Smooth muscle cell (in vitro differentiated cells): ENCODE measurements around the gene NCBP3. TPM values are rescaled to one million over a fixed set of nuclear protein-coding genes. Genes with fewer than 3 reads are reported as not detected.

Source experiments
- DNase-seq: peaks from one replicate; lab custom pipeline; 2025; ENCODE audit not compliant: unreplicated experiment; lab: John Stamatoyannopoulos, UW
- H2AFZ ChIP-seq: fragments of 200-600 bp; sonication (generic); 2 replicates; pipeline ENCODE4 v1.6.0; 2016; ENCODE audit warnings: antibody characterized with exemption, low read depth, mild to moderate bottlenecking
- H3F3A ChIP-seq: fragments of 200-600 bp; sonication (generic); 2 replicates; pipeline ENCODE4 v1.6.0; 2017; ENCODE audit warnings: antibody characterized with exemption, low read depth
- H3K27ac ChIP-seq: fragments of 200-600 bp; sonication (generic); 2 replicates; pipeline ENCODE4 v1.5.1; 2016; ENCODE audit warnings: low read depth, mild to moderate bottlenecking
- H3K27me3 ChIP-seq: fragments of 200-600 bp; sonication (generic); 2 replicates; pipeline ENCODE4 v1.6.1; 2016; ENCODE audit warnings: low read depth, mild to moderate bottlenecking
- H3K36me3 ChIP-seq: fragments of 200-600 bp; sonication (generic); 2 replicates; pipeline ENCODE4 v1.5.1; 2016; ENCODE audit warnings: low read depth
- H3K4me1 ChIP-seq: fragments of 200-600 bp; sonication (generic); 2 replicates; pipeline ENCODE4 v1.5.1; 2016; ENCODE audit warnings: low read depth
- H3K4me2 ChIP-seq: fragments of 200-600 bp; sonication (generic); 2 replicates; pipeline ENCODE4 v1.6.0; 2016; ENCODE audit warnings: mild to moderate bottlenecking
- H3K4me3 ChIP-seq: fragments of 200-600 bp; sonication (generic); 2 replicates; pipeline ENCODE4 v1.5.1; 2016; ENCODE audit warnings: mild to moderate bottlenecking
- H3K79me2 ChIP-seq: fragments of 200-600 bp; sonication (generic); 2 replicates; pipeline ENCODE4 v1.6.0; 2016; ENCODE audit warnings: low read depth, mild to moderate bottlenecking
- H3K9ac ChIP-seq: fragments of 200-600 bp; sonication (generic); 2 replicates; pipeline ENCODE4 v1.6.0; 2016; ENCODE audit warnings: low read depth
- H3K9me3 ChIP-seq: fragments of 200-600 bp; sonication (generic); replicated peaks from 2 replicates; pipeline ENCODE4 v1.5.1; 2016; ENCODE audit warnings: low read depth
- H4K20me1 ChIP-seq: fragments of 200-600 bp; sonication (generic); 2 replicates; pipeline ENCODE4 v1.6.0; 2016; ENCODE audit warnings: low read depth
- WGBS: methylation state at CpG from one replicate; pipeline ENCODE4 v1.1.7; 2016; ENCODE audit warnings: low lambda C conversion rate; 5-methylcytosine and 5-hydroxymethylcytosine counted together
- polyA plus RNA-seq: library from polyadenylated mRNA; unstranded; fragments of >200 nt; fragmentation: Nextera tagmentation; extraction: Ambion mirVana; gene quantifications from 2 replicates; pipeline ENCODE4 v1.2.1, GENCODE V29; 2016
- total RNA-seq: library from RNA; depleted of rRNA; stranded (reverse); fragments of >200 nt; gene quantifications from 2 replicates; pipeline ENCODE4 v1.2.3, GENCODE V29; 2014
- TF ChIP-seq, protein P1 (sequence below): fragments of 200-600 bp; sonication (generic); IDR thresholded peaks from 2 replicates; pipeline ENCODE4 v1.5.1; 2017; ENCODE audit warnings: borderline replicate concordance, mild to moderate bottlenecking, antibody characterized with exemption; ENCODE audit not compliant: insufficient read depth, poor library complexity, severe bottlenecking

The NCBP3 gene
- total and polyA plus RNA-seq, 2 experiments from 2014 or later, result 28.3 to 30.7 TPM

DNA sequence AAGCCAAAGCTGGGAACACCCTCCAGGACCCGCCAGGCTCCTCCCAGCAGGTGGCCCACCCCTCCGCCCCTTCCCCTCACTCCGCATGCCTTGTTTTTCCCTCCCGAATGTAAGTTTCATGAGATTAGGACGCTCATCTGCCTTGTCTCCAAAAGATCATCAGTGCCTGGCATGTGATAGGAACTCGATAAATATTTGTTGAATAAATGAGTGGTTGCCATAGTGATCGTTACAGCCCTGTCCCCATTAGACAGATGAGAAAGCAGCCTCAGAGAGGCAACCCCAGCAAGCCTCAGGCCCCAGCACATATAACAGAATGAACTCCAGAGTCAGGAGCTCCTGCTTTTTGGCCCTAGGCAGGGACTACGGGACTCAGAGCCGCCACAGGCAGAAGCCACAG is 41.8 kb upstream of the NCBP3 start:
- H4K20me1 ChIP-seq, result peaks cover 7% of the 10 kb centered on the region
- H3K27ac ChIP-seq, result peak overlapping the region; percentile 99
- peaks cover 20% of the 10 kb centered on the region for H3F3A ChIP-seq
- H3K4me3 ChIP-seq, result no peak overlapping the region
- peaks cover 28% of the 10 kb centered on the region for H3K4me1 ChIP-seq
- H3K36me3 ChIP-seq, result no peaks in the 10 kb centered on the region
- no peaks in the 10 kb centered on the region for H3K9me3 ChIP-seq
- H3K4me2 ChIP-seq, result peak overlapping the region; percentile 52
- H2AFZ ChIP-seq, result no peak overlapping the region
- 80% methylated on average over 8 of the region's 9 CpGs for WGBS
- H3K79me2 ChIP-seq, result peaks cover 8% of the 10 kb centered on the region
- DNase-seq, result no peak
- TF ChIP-seq, protein P1, sequence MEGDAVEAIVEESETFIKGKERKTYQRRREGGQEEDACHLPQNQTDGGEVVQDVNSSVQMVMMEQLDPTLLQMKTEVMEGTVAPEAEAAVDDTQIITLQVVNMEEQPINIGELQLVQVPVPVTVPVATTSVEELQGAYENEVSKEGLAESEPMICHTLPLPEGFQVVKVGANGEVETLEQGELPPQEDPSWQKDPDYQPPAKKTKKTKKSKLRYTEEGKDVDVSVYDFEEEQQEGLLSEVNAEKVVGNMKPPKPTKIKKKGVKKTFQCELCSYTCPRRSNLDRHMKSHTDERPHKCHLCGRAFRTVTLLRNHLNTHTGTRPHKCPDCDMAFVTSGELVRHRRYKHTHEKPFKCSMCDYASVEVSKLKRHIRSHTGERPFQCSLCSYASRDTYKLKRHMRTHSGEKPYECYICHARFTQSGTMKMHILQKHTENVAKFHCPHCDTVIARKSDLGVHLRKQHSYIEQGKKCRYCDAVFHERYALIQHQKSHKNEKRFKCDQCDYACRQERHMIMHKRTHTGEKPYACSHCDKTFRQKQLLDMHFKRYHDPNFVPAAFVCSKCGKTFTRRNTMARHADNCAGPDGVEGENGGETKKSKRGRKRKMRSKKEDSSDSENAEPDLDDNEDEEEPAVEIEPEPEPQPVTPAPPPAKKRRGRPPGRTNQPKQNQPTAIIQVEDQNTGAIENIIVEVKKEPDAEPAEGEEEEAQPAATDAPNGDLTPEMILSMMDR, result no peak
- H3K9ac ChIP-seq, result peak overlapping the region; percentile 73
- H3K27me3 ChIP-seq, result no peaks in the 10 kb centered on the region

DNA sequence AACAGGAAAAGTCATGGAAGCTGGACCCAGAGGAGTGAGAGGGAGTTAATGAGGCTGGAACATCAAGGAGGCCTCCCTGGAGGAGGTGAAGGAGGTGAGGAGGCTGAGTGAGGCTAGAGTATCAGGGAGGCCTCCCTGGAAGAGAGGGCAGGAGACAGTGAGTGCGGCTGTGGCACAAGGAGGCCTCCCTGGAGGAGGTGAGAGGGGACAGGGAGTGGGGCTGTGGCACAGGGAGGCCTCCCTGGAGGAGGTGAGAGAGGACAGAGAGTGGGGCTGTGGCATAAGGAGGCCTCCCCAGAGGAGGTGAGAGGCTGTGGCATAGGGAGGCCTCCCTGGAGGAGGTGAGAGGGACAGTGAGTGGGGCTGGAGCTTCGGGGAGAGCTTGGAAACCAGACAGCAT is 41.3 kb upstream of the NCBP3 start:
- H3K9ac ChIP-seq, result peak overlapping the region; percentile 73
- H3K27me3 ChIP-seq, result no peaks in the 10 kb centered on the region
- 100% methylated on average over 1 of the region's 2 CpGs for WGBS
- H3K4me2 ChIP-seq, result no peak overlapping the region
- peaks cover 8% of the 10 kb centered on the region for H3K79me2 ChIP-seq
- H4K20me1 ChIP-seq, result peaks cover 7% of the 10 kb centered on the region
- no peak overlapping the region for H2AFZ ChIP-seq
- no peaks in the 10 kb centered on the region for H3K36me3 ChIP-seq
- H3K4me1 ChIP-seq, result peaks cover 28% of the 10 kb centered on the region
- TF ChIP-seq, protein P1, result no peak
- H3K27ac ChIP-seq, result peak overlapping the region; percentile 99
- H3K4me3 ChIP-seq, result no peak overlapping the region
- DNase-seq, result no peak
- H3K9me3 ChIP-seq, result no peaks in the 10 kb centered on the region
- peaks cover 20% of the 10 kb centered on the region for H3F3A ChIP-seq

GRCh38 chr17:3886776-3887175 is 40.7 kb upstream of the NCBP3 start:
- Histone ChIP-seq H4K20me1 (peaks cover 7% of the 10 kb centered on the region), H3K4me2 (no peak overlapping the region), H3K36me3 (no peaks in the 10 kb centered on the region), H3F3A (peaks cover 19% of the 10 kb centered on the region), H3K4me3 (no peak overlapping the region), H3K4me1 (peaks cover 27% of the 10 kb centered on the region), H2AFZ (no peak overlapping the region), H3K9me3 (no peaks in the 10 kb centered on the region), H3K27me3 (no peaks in the 10 kb centered on the region), H3K9ac (peak overlapping the region; percentile 73), H3K79me2 (peaks cover 8% of the 10 kb centered on the region), H3K27ac (peak overlapping the region; percentile 99)
- TF ChIP-seq, protein P1, result no peak
- DNase-seq, result no peak
- WGBS, result 93% methylated on average over 10 of the region's 10 CpGs

DNA sequence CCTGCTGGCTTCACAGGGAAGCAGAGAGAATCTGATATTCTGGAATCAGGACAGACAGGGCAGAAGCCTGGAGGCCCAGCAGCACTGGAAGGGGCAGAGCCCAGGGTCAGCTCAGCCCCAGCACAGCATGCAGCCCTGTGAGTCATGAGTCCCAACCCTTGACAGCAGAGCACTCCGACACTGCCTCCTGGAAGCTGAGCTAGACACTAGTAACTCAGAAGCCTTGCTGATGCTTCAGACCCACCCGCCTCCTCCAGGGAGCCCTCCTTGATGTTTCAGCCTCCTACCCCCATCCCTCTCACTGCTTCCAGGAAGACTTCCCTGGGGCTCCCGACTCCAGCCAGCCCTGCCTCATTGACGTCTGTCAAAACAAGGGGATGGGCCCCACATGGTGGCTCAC is 39.9 kb upstream of the NCBP3 start:
- Histone ChIP-seq H4K20me1 (peaks cover 3% of the 10 kb centered on the region), H3K9ac (no peak overlapping the region), H3K4me2 (peak overlapping the region; percentile 23), H3F3A (peaks cover 16% of the 10 kb centered on the region), H3K9me3 (no peaks in the 10 kb centered on the region), H3K4me3 (no peak overlapping the region), H3K79me2 (peaks cover 8% of the 10 kb centered on the region), H3K4me1 (peaks cover 19% of the 10 kb centered on the region), H2AFZ (no peak overlapping the region), H3K27me3 (no peaks in the 10 kb centered on the region), H3K27ac (peak overlapping the region; percentile 66), H3K36me3 (no peaks in the 10 kb centered on the region)
- 56% methylated on average over 4 of the region's 4 CpGs for WGBS
- TF ChIP-seq, protein P1, result no peak
- DNase-seq, result peak; percentile 22
